Vagina (tissue), 2 donors: ENCODE data around the gene IFT88. TPM values are rescaled to one million over a fixed set of nuclear protein-coding genes. Genes with fewer than 3 reads are reported as not detected.

Experiments
- DNase-seq, 2 donors: peaks; one replicate each; pipeline ENCODE4 v3.0.0-alpha.2; 2017; ENCODE audit errors: extremely low spot score in 2 of 2
- H3K27ac ChIP-seq: fragments of 200-600 bp; sonication (generic); one replicate; pipeline ENCODE4 v1.5.1; 2019
- H3K27me3 ChIP-seq: fragments of 200-600 bp; sonication (generic); one replicate; pipeline ENCODE4 v1.5.1; 2019
- H3K36me3 ChIP-seq, 2 donors: fragments of 200-600 bp; sonication (generic); one replicate each; pipeline ENCODE4 v1.5.1; 2017 to 2019
- H3K4me1 ChIP-seq: fragments of 200-600 bp; sonication (generic); one replicate; pipeline ENCODE4 v1.5.1; 2019
- H3K4me3 ChIP-seq, 2 donors: fragments of 200-600 bp; sonication (generic); 1 replicate in 1 of 2; 2 replicates in 1 of 2; pipeline ENCODE4 v1.5.1; 2016 to 2019
- H3K9me3 ChIP-seq: fragments of 200-600 bp; sonication (generic); one replicate; pipeline ENCODE4 v1.5.1; 2019
- POLR2A ChIP-seq, 2 donors: fragments of 450-650 bp; IDR thresholded peaks; one replicate each; pipeline ENCODE4 v1.6.1; 2017; ENCODE audit warnings: antibody characterized with exemption in 2 of 2, mild to moderate bottlenecking in 2 of 2, moderate library complexity in 2 of 2
- POLR2AphosphoS5 ChIP-seq, 2 donors: sonication (generic); formaldehyde crosslinking; IDR thresholded peaks; one replicate each; pipeline ENCODE4 v1.9.0; 2017; ENCODE audit warnings: antibody characterized with exemption in 2 of 2, mild to moderate bottlenecking in 2 of 2, low read depth in 1 of 2; ENCODE audit not compliant: insufficient read depth in 1 of 2
- intact Hi-C: fragments of 100-400 bp; cut with DNase I; formaldehyde crosslinking; loops from one replicate; pipeline ENCODE4 v1.15.1; 2023
- total RNA-seq: library from RNA; depleted of rRNA; stranded (reverse); fragments of >200 nt; gene quantifications from one replicate; pipeline ENCODE4 v1.2.3, GENCODE V29; 2016
- TF ChIP-seq, protein P1 (sequence below), 3 experiments: fragments of 450-650 bp in 2 of 3; fragments of 200-600 bp in 1 of 3; sonication (generic) in 1 of 3; IDR thresholded peaks; one replicate each; pipeline ENCODE4 v1.5.1; 2017 to 2019; ENCODE audit warnings: antibody characterized with exemption in 3 of 3, mild to moderate bottlenecking in 2 of 3, moderate library complexity in 2 of 3

IFT88 gene, protein sequence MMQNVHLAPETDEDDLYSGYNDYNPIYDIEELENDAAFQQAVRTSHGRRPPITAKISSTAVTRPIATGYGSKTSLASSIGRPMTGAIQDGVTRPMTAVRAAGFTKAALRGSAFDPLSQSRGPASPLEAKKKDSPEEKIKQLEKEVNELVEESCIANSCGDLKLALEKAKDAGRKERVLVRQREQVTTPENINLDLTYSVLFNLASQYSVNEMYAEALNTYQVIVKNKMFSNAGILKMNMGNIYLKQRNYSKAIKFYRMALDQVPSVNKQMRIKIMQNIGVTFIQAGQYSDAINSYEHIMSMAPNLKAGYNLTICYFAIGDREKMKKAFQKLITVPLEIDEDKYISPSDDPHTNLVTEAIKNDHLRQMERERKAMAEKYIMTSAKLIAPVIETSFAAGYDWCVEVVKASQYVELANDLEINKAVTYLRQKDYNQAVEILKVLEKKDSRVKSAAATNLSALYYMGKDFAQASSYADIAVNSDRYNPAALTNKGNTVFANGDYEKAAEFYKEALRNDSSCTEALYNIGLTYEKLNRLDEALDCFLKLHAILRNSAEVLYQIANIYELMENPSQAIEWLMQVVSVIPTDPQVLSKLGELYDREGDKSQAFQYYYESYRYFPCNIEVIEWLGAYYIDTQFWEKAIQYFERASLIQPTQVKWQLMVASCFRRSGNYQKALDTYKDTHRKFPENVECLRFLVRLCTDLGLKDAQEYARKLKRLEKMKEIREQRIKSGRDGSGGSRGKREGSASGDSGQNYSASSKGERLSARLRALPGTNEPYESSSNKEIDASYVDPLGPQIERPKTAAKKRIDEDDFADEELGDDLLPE
- 6.9 TPM for total RNA-seq

DNA sequence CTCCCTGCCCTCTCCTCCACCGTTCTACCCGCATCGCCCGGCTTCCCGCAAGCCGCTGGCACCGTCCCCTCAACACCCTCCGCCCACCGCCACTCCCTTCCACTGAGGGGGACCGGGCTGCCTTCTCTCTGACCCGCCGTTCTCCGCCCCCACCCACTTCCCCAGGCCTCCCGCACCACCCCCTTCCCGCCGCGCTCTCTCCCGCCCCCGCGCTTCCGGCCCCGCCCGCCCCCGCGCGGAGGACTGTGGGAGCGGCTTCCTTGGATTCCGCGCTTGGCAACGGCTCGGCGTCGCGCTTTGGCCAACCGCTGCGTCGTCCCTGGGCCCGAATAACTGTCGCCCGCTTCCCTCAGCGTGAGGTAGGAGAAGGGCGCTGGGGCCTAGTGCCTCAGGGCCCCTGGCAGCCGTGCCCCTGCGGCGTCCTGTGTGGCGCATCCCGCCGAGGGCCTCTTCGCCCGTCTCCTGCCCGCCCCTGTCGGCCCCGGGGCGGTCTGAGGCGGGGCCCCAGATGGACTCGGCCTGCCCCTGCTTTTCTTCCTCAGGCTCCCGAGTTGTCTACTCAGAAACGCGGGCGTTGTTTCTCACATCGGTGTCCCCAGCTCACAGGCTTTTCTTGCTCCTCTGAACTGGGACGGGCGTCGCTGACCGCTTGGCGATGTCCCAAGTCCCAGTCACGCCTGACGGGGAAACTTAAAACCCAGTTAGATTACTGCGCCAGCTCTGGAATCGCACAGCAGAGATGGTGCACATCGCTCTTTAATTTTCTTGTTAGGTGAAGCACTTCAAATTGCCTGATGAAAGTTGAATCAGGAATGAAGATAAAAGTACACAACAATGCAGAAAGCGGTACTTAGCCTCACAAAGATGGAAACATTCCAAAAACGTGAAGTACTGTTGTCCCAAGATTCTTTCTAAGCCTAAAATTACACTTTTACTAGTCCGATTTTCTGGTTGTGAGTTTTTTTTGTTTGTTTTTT is at the start of gene IFT88:
TSS of gene IFT88 (plus strand) at position 260 of the 977 bp plus-strand sequence. CDS start 7,229 bp downstream, outside the sequence.
- peaks cover 10% of the 10 kb centered on the region for H3K4me1 ChIP-seq
- no peaks in the 10 kb centered on the region for H3K27me3 ChIP-seq
- TF ChIP-seq POLR2AphosphoS5 (IDR thresholded peaks at IDR 0.05; ENCODE audit: insufficient read depth in 1 of 2, low read depth in 1 of 2): peak; percentile 21 to 91
- TF ChIP-seq POLR2A (IDR thresholded peaks at IDR 0.05): peak in 1 of 2 donors; percentile 12
- TF ChIP-seq, protein P1, sequence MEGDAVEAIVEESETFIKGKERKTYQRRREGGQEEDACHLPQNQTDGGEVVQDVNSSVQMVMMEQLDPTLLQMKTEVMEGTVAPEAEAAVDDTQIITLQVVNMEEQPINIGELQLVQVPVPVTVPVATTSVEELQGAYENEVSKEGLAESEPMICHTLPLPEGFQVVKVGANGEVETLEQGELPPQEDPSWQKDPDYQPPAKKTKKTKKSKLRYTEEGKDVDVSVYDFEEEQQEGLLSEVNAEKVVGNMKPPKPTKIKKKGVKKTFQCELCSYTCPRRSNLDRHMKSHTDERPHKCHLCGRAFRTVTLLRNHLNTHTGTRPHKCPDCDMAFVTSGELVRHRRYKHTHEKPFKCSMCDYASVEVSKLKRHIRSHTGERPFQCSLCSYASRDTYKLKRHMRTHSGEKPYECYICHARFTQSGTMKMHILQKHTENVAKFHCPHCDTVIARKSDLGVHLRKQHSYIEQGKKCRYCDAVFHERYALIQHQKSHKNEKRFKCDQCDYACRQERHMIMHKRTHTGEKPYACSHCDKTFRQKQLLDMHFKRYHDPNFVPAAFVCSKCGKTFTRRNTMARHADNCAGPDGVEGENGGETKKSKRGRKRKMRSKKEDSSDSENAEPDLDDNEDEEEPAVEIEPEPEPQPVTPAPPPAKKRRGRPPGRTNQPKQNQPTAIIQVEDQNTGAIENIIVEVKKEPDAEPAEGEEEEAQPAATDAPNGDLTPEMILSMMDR (IDR thresholded peaks at IDR 0.05): no peak
- peak within 1 kb of the TSS; percentile 91 for H3K27ac ChIP-seq
- no peaks in the 10 kb centered on the region for H3K36me3 ChIP-seq
- intact Hi-C loops: loop anchor here (2.0 to 5.0 kb wide), 3 partner anchors 40 to 705 kb away; partner anchors contain the start of genes CRYL1, IL17D and ZMYM5
- peak within 1 kb of the TSS; percentile 59 to 74 for H3K4me3 ChIP-seq
- DNase-seq: peak in 1 of 2 donors; percentile 92
- H3K9me3 ChIP-seq: no peaks in the 10 kb centered on the region

DNA sequence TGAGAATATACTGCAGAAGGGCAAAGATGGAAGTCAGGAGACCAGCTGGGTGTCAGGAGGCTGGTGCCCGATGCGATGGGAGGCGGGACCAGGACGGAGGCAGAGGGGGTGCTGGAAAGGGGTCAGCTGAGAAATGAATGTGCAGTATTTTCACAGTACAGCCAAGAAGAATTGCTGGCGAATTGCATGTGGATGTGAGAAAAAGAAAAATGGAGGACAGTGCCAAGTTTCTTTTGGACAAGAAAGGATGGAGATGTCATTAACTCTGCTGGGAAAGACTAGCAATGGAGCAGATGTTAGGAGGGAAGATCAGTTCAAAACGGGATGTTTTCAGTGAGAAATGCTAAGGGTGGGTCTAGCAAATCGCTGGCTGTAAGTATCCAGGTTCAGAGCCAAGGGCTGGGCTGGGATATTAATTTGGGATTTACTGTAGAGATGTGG is 48.3 kb upstream of the IFT88 start:
- peaks cover 3% of the 10 kb centered on the region for H3K4me1 ChIP-seq
- H3K9me3 ChIP-seq: no peaks in the 10 kb centered on the region
- H3K36me3 ChIP-seq: no peaks in the 10 kb centered on the region
- H3K4me3 ChIP-seq: no peak overlapping the region
- H3K27ac ChIP-seq: no peak overlapping the region
- TF ChIP-seq POLR2A (IDR thresholded peaks at IDR 0.05) (no peak), POLR2AphosphoS5 (IDR thresholded peaks at IDR 0.05; ENCODE audit: insufficient read depth in 1 of 2, low read depth in 1 of 2) (no peak)
- TF ChIP-seq, protein P1 (IDR thresholded peaks at IDR 0.05): no peak
- DNase-seq: no peak
- intact Hi-C loops: no loop called here
- H3K27me3 ChIP-seq: no peaks in the 10 kb centered on the region

DNA sequence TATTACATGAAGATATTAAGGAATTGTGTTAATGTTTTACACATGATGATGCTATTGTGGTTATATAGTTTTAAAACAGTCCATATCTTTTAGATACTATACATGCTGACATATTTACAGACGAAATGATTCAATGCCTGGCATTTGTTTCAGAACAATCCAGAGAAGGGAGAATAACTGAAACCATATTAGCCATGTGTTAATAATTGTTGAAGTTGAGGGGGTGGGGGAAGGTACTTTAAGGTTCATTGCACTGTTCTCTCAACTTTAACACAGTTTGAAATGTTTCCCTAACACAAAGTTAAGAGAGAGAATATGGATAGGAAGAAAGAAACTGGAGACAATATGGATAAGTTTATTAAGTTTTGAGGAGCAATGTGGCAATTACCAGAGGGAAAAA is 47.1 kb upstream of the IFT88 start:
- intact Hi-C loops: no loop called here
- no peaks in the 10 kb centered on the region for H3K36me3 ChIP-seq
- no peak overlapping the region for H3K4me3 ChIP-seq
- no peak for DNase-seq
- TF ChIP-seq POLR2A (IDR thresholded peaks at IDR 0.05) (no peak), POLR2AphosphoS5 (IDR thresholded peaks at IDR 0.05; ENCODE audit: insufficient read depth in 1 of 2, low read depth in 1 of 2) (no peak)
- TF ChIP-seq, protein P1 (IDR thresholded peaks at IDR 0.05): no peak
- no peak overlapping the region for H3K27ac ChIP-seq
- H3K27me3 ChIP-seq: no peaks in the 10 kb centered on the region
- H3K4me1 ChIP-seq: peaks cover 15% of the 10 kb centered on the region
- no peaks in the 10 kb centered on the region for H3K9me3 ChIP-seq

DNA sequence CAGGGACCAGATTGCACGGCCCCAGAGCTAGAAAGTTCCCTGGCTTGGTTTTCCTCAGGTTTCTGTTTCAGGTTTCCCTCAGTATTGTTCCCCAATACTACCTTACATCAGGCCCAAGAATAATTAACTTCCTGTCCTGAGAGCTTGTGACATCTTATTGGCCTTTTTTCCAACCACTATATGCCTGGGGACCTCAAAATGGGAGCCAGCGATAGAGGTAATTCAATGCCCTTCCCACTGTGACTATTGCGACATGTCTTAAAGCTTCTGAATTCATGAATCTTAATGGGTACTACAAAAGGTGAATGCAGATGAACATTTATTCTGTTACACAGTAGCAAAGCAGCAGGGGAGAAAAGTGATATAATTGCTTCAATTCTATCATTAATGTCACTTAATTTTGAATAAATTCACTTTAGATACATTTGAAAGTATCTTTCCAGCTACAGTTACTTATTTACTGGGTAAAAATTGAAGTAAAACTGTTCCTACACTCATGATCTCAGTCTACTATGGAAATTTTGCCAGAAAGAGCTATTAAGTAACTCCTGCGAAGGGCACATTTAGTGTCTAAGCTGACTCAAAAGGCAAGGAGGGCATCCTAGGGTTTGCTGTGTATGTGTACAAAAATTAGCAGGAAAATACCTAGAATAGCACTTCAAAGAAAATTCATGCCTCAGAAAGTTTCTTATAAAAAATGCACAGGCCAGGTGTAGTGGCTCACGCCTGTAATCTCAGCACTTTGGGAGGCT is 45.4 kb upstream of the IFT88 start:
- peaks cover 20% of the 10 kb centered on the region for H3K4me1 ChIP-seq
- H3K27ac ChIP-seq: no peak overlapping the region
- no peaks in the 10 kb centered on the region for H3K9me3 ChIP-seq
- H3K27me3 ChIP-seq: no peaks in the 10 kb centered on the region
- intact Hi-C loops: no loop called here
- no peak overlapping the region for H3K4me3 ChIP-seq
- TF ChIP-seq POLR2AphosphoS5 (IDR thresholded peaks at IDR 0.05; ENCODE audit: insufficient read depth in 1 of 2, low read depth in 1 of 2): no peak
- TF ChIP-seq, protein P1 (IDR thresholded peaks at IDR 0.05): no peak
- TF ChIP-seq POLR2A (IDR thresholded peaks at IDR 0.05): no peak
- no peak for DNase-seq
- no peaks in the 10 kb centered on the region for H3K36me3 ChIP-seq
